Stimulated activated naive CD4-positive, alpha-beta T cell treated with Interleukin-2 at 50 U/mL for 16 hours (primary cell): ENCODE measurements around the gene LPCAT1.

ENCODE experiments used
- DNase-seq: peaks from one replicate; lab custom pipeline; 2025; lab: John Stamatoyannopoulos, UW

LPCAT1 gene

GRCh38 chr5:1421521-1422341 is 102.0 kb downstream of the LPCAT1 start:
- DNase-seq: no peak

DNA sequence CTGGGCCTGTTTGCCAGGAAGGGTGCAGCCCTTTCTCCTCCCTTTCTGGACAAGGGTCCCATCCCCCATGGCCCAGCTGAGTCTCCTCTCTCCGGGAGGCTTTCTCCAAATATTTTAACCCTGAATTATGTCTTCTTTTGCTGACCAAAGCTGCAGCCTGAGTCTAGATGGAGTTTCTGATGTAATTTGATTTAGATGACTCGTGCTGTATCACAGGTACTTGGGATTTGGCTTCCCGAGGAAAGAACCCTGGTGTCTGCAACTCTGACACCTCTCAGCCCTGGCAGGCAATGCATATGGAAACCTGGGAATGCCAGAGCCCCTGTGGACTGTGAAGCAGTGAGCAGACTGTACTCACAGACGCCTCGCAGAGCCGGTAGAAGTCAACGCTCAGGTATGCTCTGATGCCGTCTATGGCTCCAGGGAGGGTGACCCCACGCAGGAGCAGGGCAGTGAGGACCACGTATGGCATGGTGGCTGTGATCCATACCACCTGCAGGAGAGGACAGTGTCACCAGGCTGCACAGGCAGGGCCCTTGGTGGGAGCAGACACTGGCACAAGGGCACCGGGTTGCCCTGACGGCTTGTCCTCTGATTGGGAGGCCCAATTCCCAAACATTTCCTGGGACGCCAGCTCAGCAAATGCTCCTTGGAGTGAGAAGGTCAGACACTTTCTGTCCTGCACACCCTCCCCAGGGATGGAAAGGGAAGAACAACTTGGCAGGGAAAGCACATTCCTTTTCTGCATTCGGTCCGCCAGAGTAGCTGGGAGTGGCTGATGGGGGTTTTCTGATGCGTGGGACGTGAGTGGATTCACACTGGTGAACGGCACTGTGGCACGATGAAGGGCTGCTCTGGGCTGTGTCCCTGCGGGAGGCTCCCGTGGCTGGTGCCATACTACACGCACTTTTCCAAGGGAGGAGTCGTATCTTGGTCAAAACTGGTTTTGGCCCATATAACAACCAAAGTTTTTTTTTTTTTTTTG is 103.3 kb downstream of the LPCAT1 start:
- no peak for DNase-seq

DNA sequence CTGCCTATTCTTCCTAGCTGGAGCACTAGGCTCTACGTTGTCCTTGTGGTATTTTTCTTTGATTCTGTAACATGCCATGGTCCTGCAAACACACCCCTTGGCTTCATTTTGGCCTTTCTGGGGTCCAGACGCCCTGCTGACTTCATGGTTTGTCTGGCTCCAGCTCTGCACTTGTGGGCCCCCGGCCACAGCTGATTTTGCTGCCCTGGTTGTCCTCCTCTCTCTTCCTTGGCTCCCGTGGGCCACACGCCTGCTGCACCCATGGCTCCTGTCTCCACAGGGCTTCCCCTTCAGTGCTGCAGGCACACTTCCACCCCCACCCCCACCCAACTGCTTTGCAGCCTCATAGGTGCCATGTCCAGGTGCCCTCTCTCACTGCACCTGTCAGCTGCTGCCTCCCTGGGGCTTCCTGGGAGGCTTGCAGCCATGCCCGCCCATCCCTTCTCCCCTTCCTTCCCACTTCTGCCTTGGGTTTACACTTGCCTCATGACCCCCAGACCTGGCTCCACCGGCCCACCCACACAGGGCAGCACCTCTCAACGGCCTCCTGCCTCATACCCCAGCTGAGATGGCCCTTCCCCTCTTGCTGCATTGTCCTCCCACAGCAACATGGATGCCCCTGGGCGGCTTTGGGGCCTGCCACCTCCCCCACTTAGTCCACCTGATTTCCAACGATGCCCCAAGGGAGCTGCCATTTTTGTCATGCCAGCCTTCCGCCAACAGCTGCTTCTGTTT is 104.1 kb downstream of the LPCAT1 start:
- no peak for DNase-seq

- DNase-seq: no peak
These were observed 104.9 kb downstream of the LPCAT1 start for GRCh38 chr5:1418921-1419280.

GRCh38 chr5:1418238-1418920 is 105.4 kb downstream of the LPCAT1 start:
- no peak for DNase-seq

DNA sequence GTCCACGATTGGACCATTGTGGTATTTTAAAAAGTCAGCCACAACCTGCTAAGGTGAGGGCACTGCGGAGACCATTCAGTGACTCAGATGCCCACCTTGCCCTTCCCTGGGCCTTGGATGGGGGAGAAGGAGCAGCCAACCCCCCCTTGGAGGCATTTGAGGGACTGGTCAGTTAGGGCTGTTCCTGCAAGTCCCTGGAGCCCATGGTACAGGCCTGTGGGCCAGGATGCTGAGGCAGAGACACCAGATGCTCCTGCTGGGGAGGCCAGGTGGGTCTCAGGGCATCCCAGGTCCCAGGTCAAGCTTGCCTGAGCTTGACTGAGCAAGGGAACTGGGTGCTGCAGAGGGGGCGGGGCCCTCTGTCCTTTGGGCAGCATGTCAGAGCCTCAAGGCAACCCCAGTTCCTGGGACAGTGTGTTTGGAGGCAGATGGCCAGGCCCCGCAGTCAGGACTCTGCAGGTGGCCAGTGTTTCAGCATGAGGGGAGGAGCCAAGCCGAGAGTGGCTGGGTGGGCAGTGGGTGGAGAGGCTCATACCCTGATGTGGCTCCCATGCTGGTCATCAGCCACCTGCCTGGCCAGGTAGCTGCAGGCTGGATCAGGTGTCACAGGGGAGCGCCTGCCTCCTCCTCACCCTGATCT is 106.1 kb downstream of the LPCAT1 start:
- DNase-seq: no peak

DNA sequence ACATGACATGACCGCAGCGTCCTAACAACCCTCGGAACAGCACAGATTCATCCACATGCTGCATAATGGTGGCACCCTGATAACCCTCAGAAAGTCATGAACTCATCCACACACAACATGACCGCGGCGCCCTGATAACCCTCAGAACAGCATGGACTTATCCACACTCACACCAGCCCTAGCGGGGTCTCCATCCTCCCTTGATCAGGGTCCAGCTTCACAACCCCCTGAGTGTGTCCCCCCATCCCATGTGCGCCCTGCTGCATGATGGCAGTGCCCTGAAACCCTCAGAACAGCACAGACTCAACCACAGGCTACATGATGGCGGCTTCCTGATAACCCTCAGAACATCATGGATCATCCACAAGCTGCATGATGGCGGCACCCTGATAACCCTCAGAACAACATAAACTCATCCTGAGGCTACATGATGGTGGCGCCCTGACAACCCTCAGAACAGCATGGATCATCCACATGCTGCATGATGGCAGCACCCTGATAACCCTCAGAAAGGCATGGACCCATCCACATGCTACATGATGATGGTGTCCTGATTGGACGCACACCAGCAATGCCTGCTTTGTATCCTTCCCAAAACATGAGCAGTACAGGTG is 106.8 kb downstream of the LPCAT1 start:
- DNase-seq: no peak

DNA sequence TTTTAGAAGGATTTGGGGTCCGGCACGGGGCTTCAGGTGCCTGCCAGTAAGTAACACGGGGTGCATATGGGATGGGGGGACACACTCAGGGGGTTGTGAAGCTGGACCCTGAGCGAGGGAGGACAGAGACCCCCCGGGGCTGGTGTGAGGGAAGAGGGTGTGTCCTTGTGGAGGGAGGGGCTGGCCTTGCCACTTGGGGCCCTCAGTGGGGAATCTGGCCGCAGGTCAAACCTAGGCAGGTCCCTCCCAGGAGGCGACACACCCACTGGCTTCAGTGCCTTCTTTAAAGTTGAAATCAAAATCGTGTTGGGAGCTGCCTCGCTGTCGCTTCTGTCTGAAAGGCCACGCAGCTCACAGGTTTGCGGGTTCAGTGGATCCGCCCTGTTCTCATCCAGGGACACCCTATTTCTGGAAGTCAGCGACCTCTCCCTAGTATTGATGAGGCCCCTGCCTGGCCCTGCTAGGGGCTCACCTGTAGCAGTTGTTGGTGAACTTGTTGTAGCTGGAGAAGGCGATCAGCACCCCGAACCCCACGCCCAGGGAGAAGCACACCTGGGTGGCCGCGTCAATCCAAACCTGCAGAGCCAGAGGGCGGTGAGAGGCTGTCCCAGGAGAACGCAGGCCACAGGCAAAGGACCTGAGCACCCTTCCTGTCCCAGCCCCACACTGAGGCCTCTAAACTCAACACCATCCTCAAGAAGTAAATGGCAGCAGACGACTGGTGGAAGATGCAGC is 108.0 kb downstream of the LPCAT1 start:
- DNase-seq: no peak

- DNase-seq: no peak
These were observed 108.7 kb downstream of the LPCAT1 start for GRCh38 chr5:1415059-1415425.

DNA sequence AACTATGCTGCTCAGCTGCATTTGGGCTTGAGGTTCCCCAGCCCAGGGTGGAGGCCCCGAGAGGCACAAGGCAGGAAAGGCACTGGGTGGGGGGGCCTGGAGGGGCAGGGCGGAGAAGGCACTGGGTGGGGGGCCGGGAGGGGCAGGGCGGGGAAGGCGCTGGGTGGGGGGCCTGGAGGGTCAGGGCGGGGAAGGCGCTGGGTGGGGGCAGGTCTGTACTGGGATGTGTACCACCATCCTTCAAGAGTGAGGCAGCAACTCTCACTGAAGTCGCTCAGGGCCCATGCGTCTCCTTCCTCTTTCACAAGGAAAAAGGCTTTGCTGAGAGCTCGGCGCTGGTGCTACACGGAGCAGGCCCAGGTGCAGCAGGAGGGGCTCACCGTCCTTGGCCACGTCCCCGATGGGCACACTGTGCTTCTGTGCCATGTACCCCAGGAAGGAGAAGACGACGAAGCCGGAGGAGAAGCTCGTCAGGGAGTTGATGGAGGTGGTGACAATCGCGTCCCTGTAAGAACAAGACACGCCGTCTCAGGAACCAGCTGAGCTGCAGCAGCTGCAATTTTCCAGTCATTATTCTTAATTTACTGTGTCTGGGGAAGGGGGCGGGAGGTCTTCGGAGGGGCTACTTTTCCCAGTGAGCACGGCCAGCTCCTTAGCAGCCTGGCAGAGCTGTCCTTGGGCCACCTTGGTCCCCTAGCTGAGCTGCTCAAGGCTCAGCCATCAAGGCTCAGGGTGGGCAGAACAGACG is 109.3 kb downstream of the LPCAT1 start:
- DNase-seq: no peak

DNA sequence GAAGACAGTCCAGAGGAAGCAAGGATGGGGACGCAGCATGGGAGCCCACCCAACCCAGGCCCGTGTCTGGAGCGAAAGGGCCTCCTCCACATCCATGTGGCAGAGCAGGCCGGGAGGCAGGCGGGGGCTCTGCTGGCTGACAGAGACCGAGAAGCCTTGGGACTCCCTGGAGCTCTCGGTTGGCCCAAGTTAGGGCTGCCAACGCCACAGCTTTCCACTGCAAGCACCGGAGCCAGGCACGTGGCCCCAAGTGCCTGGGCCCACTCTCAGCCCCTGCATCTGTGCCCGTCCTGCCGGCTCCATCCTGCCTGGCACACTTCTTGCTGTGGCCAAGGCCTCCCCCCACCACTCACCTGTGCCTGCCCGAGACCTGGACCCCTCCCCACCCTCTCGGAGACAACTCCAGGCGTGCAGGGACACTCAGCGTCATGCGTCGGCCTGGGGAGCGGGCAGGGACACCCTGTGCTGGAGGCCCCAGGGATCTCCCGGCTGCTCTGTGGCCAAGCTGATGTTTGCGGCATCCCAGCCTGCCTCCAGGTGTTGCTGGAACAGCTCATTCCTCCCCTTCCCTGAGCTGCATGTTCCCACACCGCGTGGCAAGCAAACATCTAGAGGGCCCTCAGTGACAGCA is 110.0 kb downstream of the LPCAT1 start:
- no peak for DNase-seq

DNA sequence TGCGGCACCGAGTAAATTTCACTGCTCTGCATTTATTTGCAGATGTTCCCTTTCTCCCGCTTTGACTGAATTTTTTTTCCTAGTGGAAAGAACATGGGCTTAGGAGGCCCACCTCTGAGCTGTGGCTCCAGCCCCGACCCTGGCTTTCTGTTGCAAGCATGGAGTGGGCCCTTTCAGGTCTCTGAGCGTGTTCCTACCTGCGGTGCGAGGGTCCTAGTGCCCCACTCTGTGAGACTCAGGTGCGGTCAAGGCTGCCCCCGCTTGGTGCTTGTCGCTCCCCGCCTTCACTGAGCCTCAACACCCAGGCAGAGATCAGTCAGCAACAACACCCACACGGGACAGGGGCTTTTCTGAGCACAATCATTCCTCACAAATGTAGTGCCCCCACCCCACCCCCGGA is 110.5 kb downstream of the LPCAT1 start:
- no peak for DNase-seq

- DNase-seq: no peak
These were observed 111.1 kb downstream of the LPCAT1 start for GRCh38 chr5:1412621-1413020.

DNA sequence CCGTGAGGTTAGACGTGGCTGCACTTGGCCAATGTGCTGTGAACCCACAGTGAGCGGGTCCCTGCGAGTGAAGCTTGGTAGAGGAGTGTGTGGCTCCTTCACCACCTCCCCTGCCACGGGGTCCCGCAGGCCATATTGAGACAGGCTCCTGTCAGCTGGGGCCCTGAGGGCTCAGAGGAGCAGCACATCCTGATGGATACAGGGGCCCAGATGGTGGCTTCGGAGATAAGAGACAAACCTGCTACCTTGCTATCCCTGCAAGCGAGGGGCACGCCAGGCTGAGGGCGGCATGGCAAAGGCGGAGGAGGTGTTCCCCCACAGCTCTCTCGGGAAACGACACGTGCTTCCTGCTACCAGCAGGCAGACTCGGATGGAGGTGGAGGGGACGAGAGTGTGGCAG is 111.6 kb downstream of the LPCAT1 start:
- DNase-seq: no peak
